ENCODE results near the gene CCDC172. TPM values are rescaled to one million over a fixed set of nuclear protein-coding genes. Genes with fewer than 3 reads are reported as not detected.

Gene CCDC172
- total and polyA plus RNA-seq, 2 of the 4 experiments (the other 2 are of a cell fraction): not detected

GRCh38 chr10:116278846-116279245 lies 45.4 kb upstream of the CCDC172 start:
- Histone ChIP-seq H2BK20ac (ENCODE audit: low read depth, low read length) (no peak overlapping the region), H3K4ac (ENCODE audit: low read depth, low read length) (no peak overlapping the region), H3K9me3 (ENCODE audit: control insufficient read depth, insufficient read depth, low read length) (no peaks in the 10 kb centered on the region), H3K36me3 (ENCODE audit: control insufficient read depth, insufficient read depth, low read length) (no peaks in the 10 kb centered on the region), H3K27ac (ENCODE audit: insufficient read depth, low read length) (no peak overlapping the region), H3K4me3 (ENCODE audit: insufficient read depth, low read depth, low read length) (no peak overlapping the region), H3K79me1 (ENCODE audit: low read depth in 1 of 2, low read length in 2 of 2) (no peaks in the 10 kb centered on the region), H2BK5ac (ENCODE audit: low read depth, low read length, poor library complexity, severe bottlenecking) (no peak overlapping the region), H2AK5ac (ENCODE audit: low read depth, low read length) (no peak overlapping the region), H4K91ac (ENCODE audit: insufficient read depth, low read depth, low read length) (no peak overlapping the region), H3K23ac (ENCODE audit: low read depth, low read length) (no peak overlapping the region), H4K5ac (ENCODE audit: low read depth, low read length) (no peak overlapping the region), H3K27me3 (ENCODE audit: control insufficient read depth, insufficient read depth, low read length) (peaks cover 10% of the 10 kb centered on the region), H2BK15ac (ENCODE audit: low read depth, low read length) (no peak overlapping the region), H3K9me1 (ENCODE audit: insufficient read depth, low read length) (no peaks in the 10 kb centered on the region), H3K4me2 (ENCODE audit: low read depth, low read length) (no peak overlapping the region), H4K8ac (ENCODE audit: low read depth in 2 of 2, low read length in 2 of 2) (no peak overlapping the region), H3K9ac (ENCODE audit: low read depth, low read length) (no peak overlapping the region), H3K18ac (ENCODE audit: low read depth, low read length) (no peak overlapping the region), H4K20me1 (ENCODE audit: insufficient read depth, low read length) (no peaks in the 10 kb centered on the region), H3K14ac (replicated peaks; ENCODE audit: low read depth, low read length) (no peak overlapping the region), H2BK120ac (ENCODE audit: low read depth, low read length) (no peak overlapping the region), H2AK9ac (replicated peaks; ENCODE audit: low read depth, low read length, poor library complexity) (no peak overlapping the region), H3K4me1 (ENCODE audit: control insufficient read depth, insufficient read depth, low read length) (no peaks in the 10 kb centered on the region), H2AFZ (replicated peaks; ENCODE audit: low read length, poor library complexity) (no peak overlapping the region), H3K56ac (ENCODE audit: extremely low read depth, insufficient read depth, low read length) (no peak overlapping the region)
- no TSS peak for BruUV-seq (replicated peaks)
- TF ChIP-seq CHD1 (IDR thresholded peaks at IDR 0.05; ENCODE audit: low read depth, low read length): no peak
- no peak for TF ChIP-seq RCOR1 (IDR thresholded peaks at IDR 0.05; ENCODE audit: insufficient replicate concordance, low read length)
- TF ChIP-seq MXI1 (IDR thresholded peaks at IDR 0.05; ENCODE audit: borderline replicate concordance, low read depth, low read length): no peak
- TF ChIP-seq FOS (IDR thresholded peaks at IDR 0.05; ENCODE audit: low read depth, low read length): no peak
- dilution Hi-C loops (cut with HindIII; ENCODE audit: low sequenced_read_pairs, unreplicated experiment) (no loop called here), in situ Hi-C loops (cut with MboI; ENCODE audit: low sequenced_read_pairs) (no loop called here), intact Hi-C loops (cut with micrococcal nuclease) (loop anchor here (10.0 kb wide), 2 partner anchors 94 to 184 kb away; no protein-coding TSS in a partner anchor)
- DNase-seq: peak; percentile 20
- no CpG with 5 or more reads among the region's 6 CpGs for WGBS, 2 experiments (ENCODE audit: extremely low coverage in 2 of 2, insufficient read length in 1 of 2)
- ChIA-PET CTCF (no interaction called here), POLR2A (ENCODE audit: unreplicated experiment) (interaction anchor here (0.6 kb wide), 1 partner anchor 1285 kb away, joined by 6 read pairs; no protein-coding TSS in a partner anchor)
- peak; percentile 31 for ATAC-seq (ENCODE audit: low read depth)

Data from IMR-90 (cell line).